Measurements from ENCODE around the gene EYA4.

The EYA4 gene

GRCh38 chr6:133301835-133302234 lies 60.7 kb downstream of the EYA4 start:
- no peak overlapping the region for H3K27ac ChIP-seq
- TF ChIP-seq CTCF (IDR thresholded peaks at IDR 0.05) (no peak), ZFX (IDR thresholded peaks at IDR 0.05; ENCODE audit: borderline replicate concordance) (no peak)

- TF ChIP-seq CTCF (IDR thresholded peaks at IDR 0.05) (no peak), ZFX (IDR thresholded peaks at IDR 0.05; ENCODE audit: borderline replicate concordance) (no peak)
- H3K27ac ChIP-seq, result no peak overlapping the region
Observed at GRCh38 chr6:133306931-133307330, 65.8 kb downstream of the EYA4 start.

GRCh38 chr6:133309579-133309978 lies 68.4 kb downstream of the EYA4 start:
- TF ChIP-seq ZFX (IDR thresholded peaks at IDR 0.05; ENCODE audit: borderline replicate concordance), result no peak
- no peak for TF ChIP-seq CTCF (IDR thresholded peaks at IDR 0.05)
- no peak overlapping the region for H3K27ac ChIP-seq

GRCh38 chr6:133312006-133312405 lies 70.8 kb downstream of the EYA4 start:
- TF ChIP-seq CTCF (IDR thresholded peaks at IDR 0.05), result no peak
- TF ChIP-seq ZFX (IDR thresholded peaks at IDR 0.05; ENCODE audit: borderline replicate concordance), result no peak
- H3K27ac ChIP-seq, result no peak overlapping the region

GRCh38 chr6:133313068-133313467 lies 71.9 kb downstream of the EYA4 start:
- no peak overlapping the region for H3K27ac ChIP-seq
- no peak for TF ChIP-seq ZFX (IDR thresholded peaks at IDR 0.05; ENCODE audit: borderline replicate concordance)
- no peak for TF ChIP-seq CTCF (IDR thresholded peaks at IDR 0.05)

- TF ChIP-seq CTCF (IDR thresholded peaks at IDR 0.05), result no peak
- no peak for TF ChIP-seq ZFX (IDR thresholded peaks at IDR 0.05; ENCODE audit: borderline replicate concordance)
- no peak overlapping the region for H3K27ac ChIP-seq
Observed at GRCh38 chr6:133314947-133315346, 73.8 kb downstream of the EYA4 start.

- TF ChIP-seq ZFX (IDR thresholded peaks at IDR 0.05; ENCODE audit: borderline replicate concordance) (no peak), CTCF (IDR thresholded peaks at IDR 0.05) (no peak)
- no peak overlapping the region for H3K27ac ChIP-seq
Observed at GRCh38 chr6:133315811-133316210, 74.7 kb downstream of the EYA4 start.

Data from 22Rv1 (cell line).